Thoracic aorta (tissue), 2 donors: ENCODE data around the gene LRRC32. TPM values are rescaled to one million over a fixed set of nuclear protein-coding genes. Genes with fewer than 3 reads are reported as not detected.

Source experiments
- ATAC-seq: fragments of 150-250 bp; one replicate; pipeline ENCODE4 v1.8.0; 2017; ENCODE audit warnings: low read depth; ENCODE audit not compliant: insufficient number of reproducible peaks, low FRiP score
- DNase-seq: peaks from one replicate; pipeline ENCODE4 v3.0.0-alpha.2; 2020; ENCODE audit warnings: low spot score
- H3K27ac ChIP-seq, 2 donors: fragments of 200-600 bp; sonication (generic); 1 replicate in 1 of 2; 2 replicates in 1 of 2; pipeline ENCODE4 v1.5.1; 2016; ENCODE audit warnings: mild to moderate bottlenecking in 2 of 2, moderate library complexity in 2 of 2
- H3K27me3 ChIP-seq: fragments of 200-600 bp; sonication (generic); replicated peaks from 2 replicates; pipeline ENCODE4 v1.6.0; 2016; ENCODE audit warnings: mild to moderate bottlenecking; ENCODE audit not compliant: insufficient read depth
- H3K36me3 ChIP-seq: fragments of 200-600 bp; sonication (generic); one replicate; pipeline ENCODE4 v1.5.1; 2016
- H3K4me1 ChIP-seq, 2 donors: fragments of 200-600 bp; sonication (generic); 1 replicate in 1 of 2; 2 replicates in 1 of 2; pipeline versions ENCODE4 v1.5.1 to v1.6.0; 2016; ENCODE audit warnings: low read depth in 2 of 2, mild to moderate bottlenecking in 1 of 2; ENCODE audit not compliant: control insufficient read depth in 1 of 2
- H3K4me3 ChIP-seq: fragments of 200-600 bp; sonication (generic); 2 replicates; pipeline ENCODE4 v1.5.1; 2016; ENCODE audit warnings: mild to moderate bottlenecking
- H3K9me3 ChIP-seq: fragments of 200-600 bp; sonication (generic); 2 replicates; pipeline ENCODE4 v1.5.1; 2016
- CTCF ChIP-seq: fragments of 200-600 bp; sonication (generic); IDR thresholded peaks from one replicate; pipeline ENCODE4 v1.5.1; 2019; ENCODE audit warnings: antibody characterized with exemption
- total RNA-seq, 2 donors: library from RNA; depleted of rRNA; stranded (reverse); fragments of >200 nt; gene quantifications; one replicate each; pipeline versions ENCODE4 v1.1.0 to v1.2.3, GENCODE V29; 2016

The LRRC32 gene
- total RNA-seq, 2 donors from 2014 or later, result 133 to 214 TPM

DNA sequence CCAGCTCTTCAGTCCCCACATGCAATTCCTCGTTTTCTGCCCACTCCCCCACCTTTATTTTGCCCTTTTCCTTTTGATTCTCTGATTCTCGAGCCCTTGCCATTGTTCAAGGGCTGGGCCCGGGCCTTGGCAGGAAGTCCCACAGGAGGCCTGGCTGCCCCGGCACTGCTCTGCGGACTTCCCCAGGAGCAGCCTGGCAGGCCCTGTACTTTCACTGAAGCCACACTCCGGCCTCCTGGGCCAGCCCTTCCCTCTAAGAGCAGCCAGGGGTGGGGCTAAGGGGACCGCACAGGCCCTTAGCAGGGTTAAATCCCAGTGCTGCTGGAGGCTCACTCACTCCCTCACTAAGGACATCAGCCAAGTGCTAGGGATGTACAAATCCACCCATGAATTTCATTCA is 4.1 kb downstream of the LRRC32 start:
- no peak for TF ChIP-seq CTCF
- Histone ChIP-seq H3K27me3 (no peaks in the 10 kb centered on the region), H3K4me3 (peak overlapping the region; percentile 76), H3K9me3 (no peaks in the 10 kb centered on the region), H3K4me1 (peaks cover 11 to 55% of the 10 kb centered on the region in 2 donors), H3K27ac (peak overlapping the region; percentile 19 to 48), H3K36me3 (peaks cover 12% of the 10 kb centered on the region)
- no peak for DNase-seq
- no peak for ATAC-seq

DNA sequence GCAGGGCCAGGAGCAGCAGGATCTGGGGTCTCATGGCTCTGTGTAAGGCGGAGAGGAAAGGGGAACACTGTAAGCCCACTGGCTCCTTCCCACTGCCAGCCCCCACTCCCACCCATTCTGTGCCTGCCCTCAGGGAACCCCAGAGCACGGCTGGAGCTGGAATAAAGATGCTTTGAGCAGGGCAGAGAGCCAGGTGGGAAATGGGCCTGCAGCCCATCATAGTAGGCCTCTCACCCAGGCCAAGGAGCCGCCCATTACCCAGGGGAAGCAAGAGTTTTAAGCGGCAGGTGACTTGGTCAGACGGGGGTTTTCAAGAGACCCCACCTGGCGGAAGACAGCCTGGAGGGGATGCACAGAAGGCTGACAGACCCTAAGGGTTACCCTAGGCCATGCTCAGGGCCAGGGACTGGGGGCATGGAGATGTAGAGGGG is 4.6 kb downstream of the LRRC32 start:
- ATAC-seq, result no peak
- Histone ChIP-seq H3K9me3 (no peaks in the 10 kb centered on the region), H3K27ac (peak overlapping the region; percentile 19 to 48), H3K4me3 (peak overlapping the region; percentile 76), H3K27me3 (no peaks in the 10 kb centered on the region), H3K4me1 (peaks cover 11 to 50% of the 10 kb centered on the region in 2 donors), H3K36me3 (peaks cover 12% of the 10 kb centered on the region)
- TF ChIP-seq CTCF, result no peak
- DNase-seq, result no peak

DNA sequence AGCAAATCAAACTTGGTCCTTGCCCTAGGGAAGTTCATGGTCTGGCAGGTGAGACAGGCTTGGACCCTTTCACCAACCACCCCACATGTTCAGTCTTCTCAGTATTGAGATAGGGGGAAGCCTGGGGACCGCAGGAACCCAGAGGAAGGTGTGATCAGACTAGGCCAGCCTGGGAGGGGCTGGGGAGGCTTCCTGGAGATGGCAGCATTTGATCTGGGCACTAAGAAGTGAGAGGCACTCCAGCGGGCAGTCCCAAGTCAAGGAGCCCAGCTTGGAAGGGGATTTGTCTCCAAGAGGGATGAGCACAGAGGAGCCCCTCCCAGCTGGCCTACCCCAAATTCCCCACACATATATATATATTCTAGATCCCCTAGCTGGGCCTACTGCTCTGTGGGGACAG is 5.4 kb downstream of the LRRC32 start:
- Histone ChIP-seq H3K9me3 (no peaks in the 10 kb centered on the region), H3K27ac (no peak overlapping the region), H3K4me3 (no peak overlapping the region), H3K4me1 (peaks cover 11 to 45% of the 10 kb centered on the region in 2 donors), H3K27me3 (no peaks in the 10 kb centered on the region), H3K36me3 (peaks cover 19% of the 10 kb centered on the region)
- TF ChIP-seq CTCF, result no peak
- no peak for DNase-seq
- ATAC-seq, result no peak

GRCh38 chr11:76664578-76665061 is 5.9 kb downstream of the LRRC32 start:
- Histone ChIP-seq H3K9me3 (no peaks in the 10 kb centered on the region), H3K4me3 (no peak overlapping the region), H3K4me1 (peaks cover 11 to 45% of the 10 kb centered on the region in 2 donors), H3K27ac (no peak overlapping the region), H3K27me3 (no peaks in the 10 kb centered on the region), H3K36me3 (peaks cover 24% of the 10 kb centered on the region)
- ATAC-seq (no peak), DNase-seq (no peak)
- no peak for TF ChIP-seq CTCF

DNA sequence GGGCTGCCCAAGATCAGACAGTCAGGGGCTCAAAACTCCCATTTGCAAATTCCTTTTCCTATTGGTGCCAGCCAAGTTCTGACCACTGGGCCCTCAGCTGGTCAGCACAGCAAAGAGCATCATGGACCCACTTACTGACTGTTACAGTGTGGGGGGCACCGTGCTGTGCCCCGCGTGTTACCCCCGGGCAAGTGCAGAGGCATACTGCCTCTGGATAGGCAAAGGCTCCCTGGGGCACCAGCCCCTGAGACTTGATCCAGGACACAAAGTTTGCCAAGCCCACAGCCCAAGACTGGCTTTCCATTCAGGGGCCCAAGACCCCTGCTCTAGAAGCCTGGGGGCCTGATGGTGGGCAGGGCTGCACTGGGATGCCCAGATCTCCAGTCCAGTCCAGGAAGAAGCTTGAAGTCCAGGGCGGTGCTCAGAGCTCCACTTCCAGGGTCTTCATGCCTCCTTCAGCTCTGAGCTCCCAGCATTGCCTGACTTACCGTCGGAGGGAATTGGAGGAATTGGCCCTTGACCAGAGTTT is 6.6 kb downstream of the LRRC32 start:
- Histone ChIP-seq H3K4me3 (no peak overlapping the region), H3K36me3 (peaks cover 30% of the 10 kb centered on the region), H3K9me3 (no peaks in the 10 kb centered on the region), H3K27me3 (no peaks in the 10 kb centered on the region), H3K4me1 (peaks cover 11 to 43% of the 10 kb centered on the region in 2 donors), H3K27ac (no peak overlapping the region)
- ATAC-seq (no peak), DNase-seq (no peak)
- no peak for TF ChIP-seq CTCF
